ENCODE results near the gene RAET1L.

GRCh38 chr6:150069706-150070105 is 44.4 kb upstream of the RAET1L start:
- TF ChIP-seq ATF2 (CRISPR knock-in tag; IDR thresholded peaks at IDR 0.05; ENCODE audit: borderline replicate concordance, low read depth) (no peak), ZMAT4 (CRISPR knock-in tag; IDR thresholded peaks at IDR 0.05) (no peak), ATF3 (CRISPR knock-in tag; conservative IDR thresholded peaks at IDR 0.05) (no peak), CTCF (IDR thresholded peaks at IDR 0.05) (no peak), ESRRA (CRISPR knock-in tag; IDR thresholded peaks at IDR 0.05; ENCODE audit: borderline replicate concordance) (no peak), ZNF425 (CRISPR knock-in tag; conservative IDR thresholded peaks at IDR 0.05) (no peak), SP1 (CRISPR knock-in tag; conservative IDR thresholded peaks at IDR 0.05) (no peak), USF2 (CRISPR knock-in tag; IDR thresholded peaks at IDR 0.05) (no peak), ZNF317 (CRISPR knock-in tag; IDR thresholded peaks at IDR 0.05; ENCODE audit: borderline replicate concordance, low read depth) (no peak)

All from WTC11 (cell line).